ENCODE results near the gene VDAC2. TPM values are rescaled to one million over a fixed set of nuclear protein-coding genes. Genes with fewer than 3 reads are reported as not detected.
"Not testable (repeated sequence)": the region's sequence is repeated elsewhere in the genome, so short reads cannot be mapped to it uniquely, and the experiment has no call there.

Gene VDAC2
- total RNA-seq, 2 experiments from 2014 or later: 81.4 to 182 TPM

GRCh38 chr10:75203724-75204123 lies 6.9 kb upstream of the VDAC2 start:
- intact Hi-C loops (cut with micrococcal nuclease; ENCODE audit: unreplicated experiment): no loop called here
- Histone ChIP-seq H3K4me2 (ENCODE audit: low read length) (no peak overlapping the region), H3K27ac (ENCODE audit: low read depth, low read length, poor library complexity, severe bottlenecking) (no peak overlapping the region), H2AFZ (ENCODE audit: low read length) (no peak overlapping the region), H3K4me3 (ENCODE audit: low read depth, low read length, poor library complexity, severe bottlenecking) (no peak overlapping the region), H3K9me3 (ENCODE audit: low read length) (no peaks in the 10 kb centered on the region), H3K79me2 (ENCODE audit: insufficient read depth, low read depth, low read length) (no peaks in the 10 kb centered on the region), H3K4me1 (ENCODE audit: insufficient read depth, low read length, poor library complexity, severe bottlenecking) (no peaks in the 10 kb centered on the region), H3K9me2 (ENCODE audit: insufficient read depth, low read length) (no peaks in the 10 kb centered on the region), H4K20me1 (ENCODE audit: insufficient read depth, low read length) (no peaks in the 10 kb centered on the region), H3K36me3 (ENCODE audit: insufficient read depth, low read length) (no peaks in the 10 kb centered on the region)
- ChIA-PET CTCF (ENCODE audit: unreplicated experiment) (interaction anchor here (1.1 kb wide), 1 partner anchor 15 kb away, joined by 3 read pairs; no protein-coding TSS in a partner anchor), POLR2A (interaction anchor here (0.7 kb wide), 1 partner anchor 72 kb away, joined by 3 read pairs; no protein-coding TSS in a partner anchor)
- no TSS peak for BruUV-seq (replicated peaks)
- TF ChIP-seq CTCF (conservative IDR thresholded peaks at IDR 0.05; ENCODE audit: low read length) (no peak), EZH2phosphoT487 (IDR thresholded peaks at IDR 0.05; ENCODE audit: borderline replicate concordance, low read depth, low read length) (no peak)
- DNase-seq (ENCODE audit: low spot score): no peak

GRCh38 chr10:75205908-75206307 lies 4.7 kb upstream of the VDAC2 start:
- ChIA-PET POLR2A (interaction anchor here (0.6 to 1.1 kb wide), 2 partner anchors 28 to 91 kb away, joined by 3 to 4 read pairs; no protein-coding TSS in a partner anchor), CTCF (ENCODE audit: unreplicated experiment) (no interaction called here)
- H3K4me2 ChIP-seq (ENCODE audit: low read length): no peak overlapping the region
- intact Hi-C loops (cut with micrococcal nuclease; ENCODE audit: unreplicated experiment): no loop called here
- no peak overlapping the region for H3K27ac ChIP-seq (ENCODE audit: low read depth, low read length, poor library complexity, severe bottlenecking)
- no peaks in the 10 kb centered on the region for H4K20me1 ChIP-seq (ENCODE audit: insufficient read depth, low read length)
- H3K9me3 ChIP-seq (ENCODE audit: low read length): no peaks in the 10 kb centered on the region
- no peak for DNase-seq (ENCODE audit: low spot score)
- BruUV-seq (replicated peaks): no TSS peak
- H3K4me1 ChIP-seq (ENCODE audit: insufficient read depth, low read length, poor library complexity, severe bottlenecking): peaks cover 8% of the 10 kb centered on the region
- no peak overlapping the region for H3K4me3 ChIP-seq (ENCODE audit: low read depth, low read length, poor library complexity, severe bottlenecking)
- H3K36me3 ChIP-seq (ENCODE audit: insufficient read depth, low read length): no peaks in the 10 kb centered on the region
- H3K9me2 ChIP-seq (ENCODE audit: insufficient read depth, low read length): no peaks in the 10 kb centered on the region
- H2AFZ ChIP-seq (ENCODE audit: low read length): no peak overlapping the region
- TF ChIP-seq CTCF (conservative IDR thresholded peaks at IDR 0.05; ENCODE audit: low read length) (no peak), EZH2phosphoT487 (IDR thresholded peaks at IDR 0.05; ENCODE audit: borderline replicate concordance, low read depth, low read length) (no peak)
- H3K79me2 ChIP-seq (ENCODE audit: insufficient read depth, low read depth, low read length): peaks cover 2% of the 10 kb centered on the region

GRCh38 chr10:75206638-75207037 lies 4.0 kb upstream of the VDAC2 start:
- DNase-seq (ENCODE audit: low spot score); H4K20me1 ChIP-seq (ENCODE audit: insufficient read depth, low read length); H2AFZ ChIP-seq (ENCODE audit: low read length); H3K4me1 ChIP-seq (ENCODE audit: insufficient read depth, low read length, poor library complexity, severe bottlenecking); H3K79me2 ChIP-seq (ENCODE audit: insufficient read depth, low read depth, low read length); CTCF ChIA-PET (ENCODE audit: unreplicated experiment); POLR2A ChIA-PET; H3K4me2 ChIP-seq (ENCODE audit: low read length); H3K36me3 ChIP-seq (ENCODE audit: insufficient read depth, low read length); intact Hi-C loops (cut with micrococcal nuclease; ENCODE audit: unreplicated experiment); H3K27ac ChIP-seq (ENCODE audit: low read depth, low read length, poor library complexity, severe bottlenecking); H3K9me2 ChIP-seq (ENCODE audit: insufficient read depth, low read length); H3K4me3 ChIP-seq (ENCODE audit: low read depth, low read length, poor library complexity, severe bottlenecking); BruUV-seq (replicated peaks); H3K9me3 ChIP-seq (ENCODE audit: low read length): not testable (repeated sequence)

Measured in OCI-LY7 (cell line).